Naive thymus-derived CD8-positive, alpha-beta T cell (primary cell): ENCODE measurements around the gene ATP2A3. TPM values are rescaled to one million over a fixed set of nuclear protein-coding genes. Genes with fewer than 3 reads are reported as not detected.
A peak's percentile ranks its signal among the peaks of the same experiment; 100 is the strongest.
"Not testable (repeated sequence)": the region's sequence is repeated elsewhere in the genome, so short reads cannot be mapped to it uniquely, and the experiment has no call there.

ENCODE experiments used
- ATAC-seq, 2 donors: fragments of 150-1000 bp; cut with Tn5 transposase in 1 of 2; sonication (Bioruptor Pico), chemical (Tn5 transposase) in 1 of 2; 1 replicate in 1 of 2; 2 replicates in 1 of 2; pipeline ENCODE4 v1.10.0; 2021; ENCODE audit warnings: mild to moderate bottlenecking in 2 of 2, moderate library complexity in 2 of 2
- POLR2A ChIA-PET: fragments of 350-600 bp; sonication (Branson Sonifier 250); formaldehyde crosslinking; loops from one replicate; lab custom pipeline; 2021; ENCODE audit warnings: antibody characterized with exemption; lab: Charles Lee
- DNase-seq, 10 donors: peaks; one replicate each; pipeline versions ENCODE4 v3.0.0 to v3.0.0-alpha.2; 2020 to 2022
- H3K27ac Mint-ChIP-seq, 10 donors: one replicate each; pipeline ENCODE4 v1.8.0; 2020 to 2022; ENCODE audit warnings: mild to moderate bottlenecking in 10 of 10, mixed read lengths in 10 of 10, moderate library complexity in 4 of 10, inconsistent platforms in 1 of 10
- H3K27me3 Mint-ChIP-seq, 5 donors: one replicate each; pipeline ENCODE4 v1.8.0; 2021 to 2022; ENCODE audit warnings: mixed read lengths in 5 of 5
- H3K36me3 Mint-ChIP-seq, 3 donors: one replicate each; pipeline ENCODE4 v1.8.0; 2020 to 2022; ENCODE audit warnings: mixed read lengths in 3 of 3, mild to moderate bottlenecking in 2 of 3, inconsistent platforms in 1 of 3
- H3K4me1 Mint-ChIP-seq, 4 donors: one replicate each; pipeline ENCODE4 v1.8.0; 2021 to 2022; ENCODE audit warnings: mixed read lengths in 4 of 4
- H3K4me3 Mint-ChIP-seq, 10 donors: one replicate each; pipeline ENCODE4 v1.8.0; 2020 to 2022; ENCODE audit warnings: mild to moderate bottlenecking in 10 of 10, mixed read lengths in 10 of 10, moderate library complexity in 6 of 10, inconsistent platforms in 1 of 10
- H3K9me3 Mint-ChIP-seq, 9 donors: one replicate each; pipeline ENCODE4 v1.8.0; 2020 to 2022; ENCODE audit warnings: mixed read lengths in 9 of 9, mild to moderate bottlenecking in 3 of 9, inconsistent platforms in 1 of 9, moderate library complexity in 1 of 9
- polyA plus RNA-seq, 3 donors: library from polyadenylated mRNA; unstranded; fragments of 300-500 nt; fragmentation: Illumina TruSeq; gene quantifications; one replicate each; pipeline ENCODE4 v1.2.3, GENCODE V29; 2021
- total RNA-seq, 8 experiments: library from RNA in 2 of 8; stranded (reverse) in 2 of 8; gene quantifications; one replicate each; pipeline ENCODE4 v1.2.3 and lab custom pipeline; 2021 to 2026

ATP2A3 gene
- total and polyA plus RNA-seq, 5 experiments from 2014 or later: 37.4 to 144 (median 71.3) TPM

DNA sequence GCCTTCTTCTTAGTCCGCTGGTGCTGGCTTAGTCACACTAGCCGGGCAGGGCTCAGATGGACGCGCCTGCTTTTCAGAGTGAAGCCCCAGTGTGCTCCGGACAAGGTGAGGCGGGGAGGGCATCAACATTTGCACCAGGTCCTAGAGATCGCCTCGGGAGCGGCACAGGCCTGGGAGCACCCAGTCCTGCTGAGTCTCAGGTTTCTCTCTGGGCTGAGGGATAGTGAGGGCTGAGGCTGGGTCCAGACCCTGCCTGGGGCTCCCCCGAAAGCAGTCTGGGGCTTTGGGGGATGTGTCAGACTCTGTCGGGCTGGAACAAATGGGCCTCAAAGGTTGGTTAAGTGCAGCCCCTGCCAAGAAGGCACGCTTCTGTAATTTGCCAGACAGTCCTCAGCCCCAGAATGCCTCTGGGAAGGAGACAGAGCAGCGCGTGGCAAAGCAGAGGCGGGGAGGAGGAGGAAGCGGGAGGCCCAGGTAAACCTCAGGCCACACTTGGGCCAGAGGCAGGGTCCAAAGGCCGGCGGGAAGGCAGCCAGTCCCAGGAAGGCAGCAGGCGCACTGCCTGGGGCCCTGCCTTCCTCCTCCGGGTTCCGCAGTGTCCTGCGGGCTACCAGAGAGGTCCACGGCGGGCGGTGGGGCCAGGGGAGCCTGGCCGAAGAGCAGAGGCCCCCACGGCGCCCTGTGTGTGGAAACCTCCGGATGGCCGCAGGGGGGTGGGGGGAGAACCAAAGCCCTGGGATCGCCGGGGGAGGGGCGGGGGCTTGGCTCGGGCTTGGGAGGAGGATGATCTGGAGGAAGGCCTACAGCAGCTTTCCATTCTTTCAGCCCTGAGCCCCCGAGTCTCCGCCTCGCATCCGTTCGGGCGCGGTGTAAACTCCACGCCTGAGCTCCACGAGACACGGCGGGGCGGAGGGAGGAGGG, 39.5 kb upstream of the ATP2A3 start:
- peaks cover 7 to 12% (median 11%) of the 10 kb centered on the region in 4 donors for H3K4me1 Mint-ChIP-seq
- H3K36me3 Mint-ChIP-seq: peaks cover 0 to 28% (median 10%) of the 10 kb centered on the region in 3 donors
- ATAC-seq: no peak
- H3K4me3 Mint-ChIP-seq: peak overlapping the region in 1 of 10 donors; percentile 30
- peak in 1 of 10 donors; percentile 60 for DNase-seq
- H3K27me3 Mint-ChIP-seq: no peaks in the 10 kb centered on the region
- H3K27ac Mint-ChIP-seq: peak overlapping the region in 3 of 10 donors; percentile 5 to 27 (median 15)
- H3K9me3 Mint-ChIP-seq: no peaks in the 10 kb centered on the region
- POLR2A ChIA-PET: interaction anchor here (0.9 to 1.3 kb wide), 3 partner anchors 39 to 42 kb away, joined by 3 to 4 read pairs (median 3); partner anchors contain the start of gene ATP2A3

DNA sequence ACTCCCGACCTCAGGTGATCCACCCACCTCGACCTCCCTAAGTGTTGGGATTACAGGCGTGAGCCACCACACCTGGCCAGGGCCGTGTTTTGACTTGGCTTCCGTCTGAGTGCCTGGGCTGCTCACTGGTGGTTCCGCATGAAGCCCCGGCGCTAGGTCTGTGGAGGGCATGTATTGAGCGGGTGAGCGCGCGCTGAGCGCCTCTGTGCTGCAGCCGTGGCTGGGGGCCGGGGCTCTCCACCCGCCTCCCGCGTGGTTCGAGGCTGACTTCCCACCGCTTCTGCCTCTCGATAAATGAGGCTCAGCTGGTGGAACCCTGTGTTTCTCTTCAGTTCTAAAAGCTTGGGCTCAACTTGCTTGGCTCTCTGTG, 38.9 kb upstream of the ATP2A3 start:
- peak in 1 of 10 donors; percentile 31 for DNase-seq
- no peak for ATAC-seq
- H3K27me3 Mint-ChIP-seq: no peaks in the 10 kb centered on the region
- peaks cover 0 to 21% (median 6%) of the 10 kb centered on the region in 3 donors for H3K36me3 Mint-ChIP-seq
- H3K27ac Mint-ChIP-seq: peak overlapping the region in 2 of 10 donors; percentile 5 to 15
- H3K4me3 Mint-ChIP-seq: no peak overlapping the region
- POLR2A ChIA-PET: interaction anchor here (0.5 to 1.3 kb wide), 2 partner anchors 38 to 119 kb away, joined by 3 to 4 read pairs; partner anchors contain the start of gene ATP2A3
- peaks cover 7 to 12% (median 11%) of the 10 kb centered on the region in 4 donors for H3K4me1 Mint-ChIP-seq
- H3K9me3 Mint-ChIP-seq: no peaks in the 10 kb centered on the region

DNA sequence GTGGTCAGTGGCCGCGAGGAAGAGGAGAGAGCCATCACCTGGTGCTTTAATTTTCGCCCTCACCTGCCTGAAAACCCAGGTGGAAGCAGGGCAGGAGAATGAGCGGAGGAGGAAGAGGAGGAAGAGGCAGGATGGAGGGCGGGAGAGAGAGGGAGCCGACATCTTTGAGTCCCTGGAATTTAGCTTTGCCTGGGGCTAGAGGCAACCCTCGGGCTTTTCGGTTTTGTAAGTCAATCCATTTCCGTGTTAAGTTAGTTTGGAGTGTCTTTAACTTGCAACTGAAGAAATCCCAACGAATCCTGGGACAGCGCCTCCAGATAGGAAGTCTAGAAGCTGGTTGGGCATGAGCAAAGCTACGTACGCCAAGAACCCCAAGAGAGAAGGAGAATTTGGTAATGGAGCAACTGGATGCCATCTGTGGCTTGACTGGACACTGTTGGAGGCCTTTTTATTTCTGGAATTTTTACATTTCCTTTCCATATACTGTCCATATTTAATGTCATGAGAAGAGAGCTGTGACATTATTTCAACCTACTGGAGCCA, 36.9 kb upstream of the ATP2A3 start:
- peaks cover 0 to 2% (median 0%) of the 10 kb centered on the region in 9 donors for H3K9me3 Mint-ChIP-seq
- H3K4me1 Mint-ChIP-seq: peaks cover 7 to 12% (median 10%) of the 10 kb centered on the region in 4 donors
- peaks cover 0 to 5% (median 2%) of the 10 kb centered on the region in 3 donors for H3K36me3 Mint-ChIP-seq
- no peak overlapping the region for H3K4me3 Mint-ChIP-seq
- POLR2A ChIA-PET: no interaction called here
- H3K27ac Mint-ChIP-seq: peak overlapping the region in 4 of 10 donors; percentile 33 to 79 (median 63)
- peaks cover 0 to 1% (median 0%) of the 10 kb centered on the region in 5 donors for H3K27me3 Mint-ChIP-seq
- DNase-seq (no peak), ATAC-seq (no peak)

DNA sequence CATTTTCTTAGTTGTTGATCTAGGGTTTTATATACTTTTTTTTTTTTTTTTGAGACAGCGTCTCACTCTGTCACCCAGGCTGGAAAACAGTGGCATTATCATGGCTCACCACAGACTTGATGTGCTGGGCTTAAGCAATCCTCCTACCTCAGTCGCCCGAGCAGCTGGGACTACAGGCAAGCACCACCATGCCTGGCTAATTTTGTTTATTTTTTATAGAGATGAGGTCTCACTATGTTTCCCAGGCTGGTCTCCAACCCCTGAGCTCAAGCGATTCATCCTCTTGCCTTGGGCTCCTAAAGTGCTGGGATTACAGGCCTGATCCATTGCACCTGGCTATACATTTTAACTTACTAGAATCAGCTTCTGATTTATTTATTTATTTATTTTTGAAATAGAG, 34.2 kb upstream of the ATP2A3 start:
- Mint-ChIP-seq H3K27me3 (peaks cover 0 to 5% (median 0%) of the 10 kb centered on the region in 5 donors), H3K4me1 (peaks cover 1 to 6% (median 4%) of the 10 kb centered on the region in 4 donors), H3K4me3 (no peak overlapping the region), H3K27ac (no peak overlapping the region), H3K9me3 (peaks cover 0 to 16% (median 0%) of the 10 kb centered on the region in 9 donors), H3K36me3 (peaks cover 0 to 5% (median 5%) of the 10 kb centered on the region in 3 donors)
- no peak for DNase-seq
- POLR2A ChIA-PET: interaction anchor here (0.5 kb wide), 1 partner anchor 37 kb away, joined by 3 read pairs; no protein-coding TSS in a partner anchor
- ATAC-seq: no peak

DNA sequence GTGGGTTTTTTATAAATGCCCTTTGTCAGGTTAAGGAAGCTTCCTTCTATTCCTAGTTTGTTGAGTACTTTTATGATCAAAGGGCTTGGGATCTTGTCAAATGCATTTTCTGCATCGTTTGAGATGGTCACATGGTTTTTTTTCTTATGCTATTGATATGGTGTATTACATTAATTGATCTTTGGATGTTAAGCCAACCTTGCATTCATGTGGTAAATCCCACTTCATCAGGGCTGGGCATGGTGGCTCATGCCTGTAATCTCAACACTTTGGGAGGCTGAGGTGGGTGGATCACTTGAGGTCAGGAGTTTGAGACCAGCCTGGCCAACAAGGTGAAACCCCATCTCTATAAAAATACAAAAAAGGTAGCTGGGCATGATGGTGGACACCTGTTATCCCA, 30.8 kb upstream of the ATP2A3 start:
- no peak for ATAC-seq
- Mint-ChIP-seq H3K27me3 (peaks cover 0 to 7% (median 0%) of the 10 kb centered on the region in 5 donors), H3K4me1 (peaks cover 0 to 2% (median 0%) of the 10 kb centered on the region in 4 donors), H3K4me3 (no peak overlapping the region), H3K27ac (peak overlapping the region in 1 of 10 donors; percentile 15), H3K9me3 (peaks cover 0 to 16% (median 0%) of the 10 kb centered on the region in 9 donors), H3K36me3 (peaks cover 0 to 5% (median 5%) of the 10 kb centered on the region in 3 donors)
- peak in 1 of 10 donors; percentile 4 for DNase-seq
- POLR2A ChIA-PET: no interaction called here

DNA sequence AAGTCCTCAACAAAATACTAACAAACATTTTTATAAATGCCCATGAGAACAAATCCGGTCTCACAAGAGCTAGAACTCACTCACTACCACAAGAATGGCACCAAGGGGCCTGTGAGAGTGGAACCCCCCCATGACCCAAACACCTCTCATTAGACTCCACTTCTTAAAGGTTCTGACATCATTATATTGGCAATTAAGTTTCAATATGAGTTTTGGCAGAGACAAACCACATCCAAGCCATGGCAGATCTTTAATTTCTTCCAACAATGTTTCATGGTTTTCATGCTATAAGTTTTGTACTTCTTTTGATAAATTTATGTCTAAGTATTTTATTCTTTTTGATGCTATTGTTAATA, 30.0 kb upstream of the ATP2A3 start:
- ATAC-seq (no peak), DNase-seq (no peak)
- Mint-ChIP-seq H3K4me1 (peaks cover 0 to 2% (median 0%) of the 10 kb centered on the region in 4 donors), H3K36me3 (peaks cover 0 to 5% (median 5%) of the 10 kb centered on the region in 3 donors), H3K27me3 (peaks cover 0 to 7% (median 0%) of the 10 kb centered on the region in 5 donors), H3K4me3 (no peak overlapping the region), H3K27ac (no peak overlapping the region), H3K9me3 (peaks cover 0 to 16% (median 0%) of the 10 kb centered on the region in 9 donors)
- POLR2A ChIA-PET: no interaction called here

DNA sequence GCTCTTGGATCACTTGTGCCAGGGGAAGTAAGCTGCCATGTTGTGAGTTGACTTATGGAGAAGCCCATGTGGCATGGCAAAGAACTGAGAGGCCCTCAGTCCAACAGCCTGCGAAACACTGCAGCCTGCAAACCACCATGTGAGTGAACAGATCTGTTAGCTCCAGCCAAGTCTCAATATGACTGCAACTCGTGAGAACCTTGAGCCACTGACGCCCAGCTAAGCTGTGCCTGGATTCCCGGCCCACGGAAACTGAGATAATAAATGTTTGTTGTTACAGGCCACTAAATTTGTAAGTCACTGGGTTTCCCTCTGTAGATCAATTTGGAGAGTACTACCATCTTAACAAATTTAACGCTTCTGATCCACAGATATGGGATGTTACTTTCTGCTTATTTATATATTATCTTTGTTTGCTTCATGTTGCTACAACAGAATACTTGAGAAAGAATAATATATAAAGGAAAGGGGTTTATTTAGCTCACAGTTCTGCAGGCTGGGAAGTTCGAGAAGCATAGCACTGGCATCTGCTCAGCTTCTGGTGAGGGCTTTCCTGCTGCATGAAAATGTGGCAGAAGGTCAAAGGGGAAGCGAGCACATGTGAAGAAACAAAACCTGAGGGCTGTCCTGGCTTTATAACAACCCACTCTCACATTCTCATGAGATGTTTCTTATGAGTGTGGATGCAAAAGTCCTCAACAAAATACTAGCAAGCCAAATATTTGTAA, 29.4 kb upstream of the ATP2A3 start:
- ATAC-seq (no peak), DNase-seq (no peak)
- Mint-ChIP-seq H3K27ac (no peak overlapping the region), H3K4me1 (peaks cover 0 to 2% (median 0%) of the 10 kb centered on the region in 4 donors), H3K4me3 (no peak overlapping the region), H3K9me3 (peaks cover 0 to 16% (median 0%) of the 10 kb centered on the region in 9 donors), H3K36me3 (peaks cover 0 to 5% (median 5%) of the 10 kb centered on the region in 3 donors), H3K27me3 (peaks cover 0 to 7% (median 0%) of the 10 kb centered on the region in 5 donors)
- POLR2A ChIA-PET: no interaction called here

DNA sequence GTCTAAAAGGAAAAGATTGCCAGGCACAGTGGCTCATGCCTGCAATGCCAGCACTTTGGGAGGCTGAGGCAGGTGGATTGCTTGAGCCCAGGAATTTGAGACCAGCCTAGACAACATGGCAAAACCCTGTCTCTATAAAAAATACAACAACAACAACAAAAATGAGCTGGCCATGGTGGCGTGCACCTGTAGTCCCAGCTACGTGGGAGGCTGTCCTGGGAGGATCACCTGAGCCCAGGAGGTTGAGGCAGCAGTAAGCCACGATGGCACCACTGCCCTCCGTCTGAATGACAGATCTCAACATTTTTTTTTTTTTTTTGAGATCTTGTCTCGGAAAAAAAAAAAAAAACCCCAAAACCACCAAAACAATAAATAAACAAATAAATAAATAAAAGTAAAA, 28.1 kb upstream of the ATP2A3 start:
- no peak overlapping the region for H3K27ac Mint-ChIP-seq
- peaks cover 0 to 16% (median 0%) of the 10 kb centered on the region in 9 donors for H3K9me3 Mint-ChIP-seq
- H3K36me3 Mint-ChIP-seq: peaks cover 0 to 5% (median 5%) of the 10 kb centered on the region in 3 donors
- POLR2A ChIA-PET: interaction anchor here (0.6 kb wide), 1 partner anchor 31 kb away, joined by 4 read pairs; no protein-coding TSS in a partner anchor
- peaks cover 0 to 7% (median 2%) of the 10 kb centered on the region in 5 donors for H3K27me3 Mint-ChIP-seq
- ATAC-seq (no peak), DNase-seq (no peak)
- no peak overlapping the region for H3K4me3 Mint-ChIP-seq
- H3K4me1 Mint-ChIP-seq: peaks cover 0 to 2% (median 0%) of the 10 kb centered on the region in 4 donors

DNA sequence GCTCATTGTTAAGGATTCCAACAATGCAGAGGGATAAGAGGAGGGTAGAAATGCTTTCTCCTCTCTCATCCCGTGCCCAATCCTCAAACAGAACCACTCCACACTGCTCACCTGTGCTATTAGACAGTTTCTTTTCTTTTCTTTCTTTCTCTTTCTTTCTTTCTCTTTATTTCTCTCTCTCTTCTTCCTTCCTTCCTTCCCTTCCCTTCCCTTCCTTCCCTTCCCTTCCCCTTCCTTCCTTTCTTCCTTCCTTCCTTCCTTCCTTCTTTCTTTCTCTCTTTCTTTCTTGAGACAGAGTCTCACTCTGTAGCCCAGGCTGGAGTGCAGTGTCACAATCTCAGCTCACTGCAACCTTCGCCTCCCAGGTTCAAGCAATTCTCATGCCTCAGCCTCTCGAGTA, 27.5 kb upstream of the ATP2A3 start:
- POLR2A ChIA-PET: not testable (repeated sequence)

DNA sequence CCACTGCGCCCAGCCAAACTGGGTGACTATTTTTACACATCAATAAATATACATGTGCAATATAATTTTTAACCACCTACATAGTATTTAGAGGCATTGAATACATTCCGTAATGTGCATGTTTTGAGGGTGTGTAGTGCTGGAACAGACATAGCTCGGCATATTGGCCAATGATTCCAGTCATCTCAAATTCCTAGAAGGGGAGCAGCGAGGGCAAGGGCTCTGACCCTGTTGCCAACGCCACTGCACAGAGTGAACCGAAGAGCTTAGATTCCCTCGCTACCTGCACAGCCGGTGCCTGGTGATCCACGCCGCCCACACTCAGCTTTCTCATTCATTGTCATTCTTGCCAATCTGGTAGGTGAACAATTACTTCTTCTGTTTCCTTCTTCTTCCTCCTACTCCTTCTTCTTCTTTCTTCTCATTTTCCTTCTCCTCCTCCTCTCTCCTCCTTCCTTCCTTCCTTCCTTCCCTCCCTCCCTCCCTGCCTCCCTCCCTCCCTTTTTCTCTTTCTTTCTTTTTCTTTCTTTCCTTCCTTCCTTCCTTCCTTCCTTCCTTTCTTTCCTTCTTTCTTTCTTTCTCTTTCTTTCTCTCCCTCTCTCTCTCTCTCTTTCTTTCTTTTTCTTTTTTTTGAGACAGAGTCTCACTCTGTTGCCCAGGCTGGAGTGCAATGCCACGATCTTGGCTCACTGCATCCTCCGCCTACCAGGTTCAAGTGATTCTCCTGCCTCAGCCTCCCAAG, 26.3 kb upstream of the ATP2A3 start:
- Mint-ChIP-seq H3K27ac (peak overlapping the region in 1 of 10 donors; percentile 24), H3K27me3 (peaks cover 0 to 5% (median 2%) of the 10 kb centered on the region in 5 donors), H3K9me3 (peaks cover 0 to 12% (median 0%) of the 10 kb centered on the region in 9 donors), H3K4me1 (peaks cover 0 to 3% (median 0%) of the 10 kb centered on the region in 4 donors), H3K36me3 (peaks cover 0 to 5% (median 0%) of the 10 kb centered on the region in 3 donors), H3K4me3 (no peak overlapping the region)
- POLR2A ChIA-PET: no interaction called here
- no peak for DNase-seq
- no peak for ATAC-seq

More for the DNA sequence above, 27.5 kb upstream of the ATP2A3 start:
- H3K36me3 Mint-ChIP-seq, H3K4me3 Mint-ChIP-seq, H3K27me3 Mint-ChIP-seq, H3K4me1 Mint-ChIP-seq, H3K27ac Mint-ChIP-seq, ATAC-seq, DNase-seq: not testable (repeated sequence)
- H3K9me3 Mint-ChIP-seq: peaks cover 0 to 16% (median 0%) of the 10 kb centered on the region in 9 donors

DNA sequence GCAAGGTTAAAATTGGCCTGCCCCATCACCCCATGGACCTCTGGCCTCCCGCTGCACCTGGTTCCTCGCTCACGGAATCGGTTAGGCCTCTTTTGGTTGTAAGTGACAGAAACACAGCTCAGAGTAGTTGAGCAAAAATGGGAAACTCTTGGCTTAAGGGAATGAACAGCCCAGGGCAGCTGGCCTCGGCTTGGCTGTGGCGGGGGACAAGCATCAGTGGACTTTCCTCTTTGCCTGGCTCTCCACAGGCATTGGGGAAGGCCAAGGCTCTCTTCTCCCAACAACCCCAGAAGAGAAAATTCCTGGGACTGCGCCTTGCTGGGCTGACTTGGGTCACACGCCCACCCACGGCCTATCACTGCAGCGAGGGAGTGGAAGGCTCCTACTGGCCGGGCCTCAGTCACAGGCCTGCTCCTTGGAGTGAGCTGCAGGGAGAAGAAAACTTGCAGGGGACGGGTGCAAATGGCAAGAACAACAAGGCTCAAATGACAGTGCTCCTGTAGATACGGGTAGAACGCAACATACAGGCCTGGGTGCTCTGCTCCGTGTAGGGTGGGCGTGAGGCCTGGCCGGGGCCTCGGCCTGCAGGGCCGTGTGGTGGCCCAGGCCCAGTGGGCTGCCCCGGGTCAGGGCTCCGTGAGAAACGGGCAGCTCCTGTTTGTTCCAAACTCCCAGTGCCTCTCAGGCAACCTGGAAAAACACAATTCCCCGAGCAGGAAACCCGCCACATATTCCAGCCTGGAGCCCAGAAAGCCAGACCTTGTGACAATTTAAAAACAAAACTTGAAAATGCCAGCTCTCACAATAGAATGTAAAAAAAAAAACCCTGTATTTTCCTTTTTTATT, 25.0 kb upstream of the ATP2A3 start:
- Mint-ChIP-seq H3K4me3 (no peak overlapping the region), H3K9me3 (peaks cover 0 to 2% (median 0%) of the 10 kb centered on the region in 9 donors), H3K36me3 (peaks cover 0 to 1% (median 0%) of the 10 kb centered on the region in 3 donors), H3K27me3 (peaks cover 0 to 3% (median 2%) of the 10 kb centered on the region in 5 donors), H3K4me1 (peaks cover 0 to 3% (median 1%) of the 10 kb centered on the region in 4 donors), H3K27ac (no peak overlapping the region)
- ATAC-seq (no peak), DNase-seq (no peak)
- POLR2A ChIA-PET: no interaction called here
